OCI-LY1 (cell line): ENCODE results near the gene ZNF584.

Experiments
- H2AFZ ChIP-seq: fragments of 200-600 bp; sonication (generic), shearing (Covaris generic); 2 replicates; pipeline ENCODE4 v1.6.0; 2014; ENCODE audit warnings: antibody characterized with exemption, mild to moderate bottlenecking, low read length
- H3F3A ChIP-seq: fragments of 200-600 bp; sonication (generic), shearing (Covaris generic); 2 replicates; pipeline ENCODE4 v1.6.0; 2014; ENCODE audit warnings: mild to moderate bottlenecking, antibody characterized with exemption, low read length, moderate library complexity; ENCODE audit not compliant: insufficient read depth
- H3K27ac ChIP-seq: fragments of 200-600 bp; sonication (generic); 2 replicates; pipeline ENCODE4 v1.5.1; 2014; ENCODE audit warnings: low read length, mixed run types, mild to moderate bottlenecking, low read depth; ENCODE audit not compliant: poor library complexity, severe bottlenecking
- H3K27me3 ChIP-seq: fragments of 200-600 bp; sonication (generic); 2 replicates; pipeline ENCODE4 v1.6.0; 2014; ENCODE audit warnings: antibody characterized with exemption, mild to moderate bottlenecking, low read length, moderate library complexity; ENCODE audit not compliant: insufficient read depth
- H3K36me3 ChIP-seq: fragments of 200-600 bp; sonication (generic); 2 replicates; pipeline ENCODE4 v1.6.1; 2014; ENCODE audit warnings: mild to moderate bottlenecking, antibody characterized with exemption, low read length, moderate library complexity, mixed read lengths; ENCODE audit not compliant: insufficient read depth
- H3K4me1 ChIP-seq: fragments of 200-600 bp; sonication (generic); 2 replicates; pipeline ENCODE4 v1.5.1; 2014; ENCODE audit warnings: mild to moderate bottlenecking, low read length, moderate library complexity; ENCODE audit not compliant: insufficient read depth, severe bottlenecking
- H3K4me2 ChIP-seq: fragments of 200-600 bp; sonication (generic), shearing (Covaris generic); 2 replicates; pipeline ENCODE4 v1.6.1; 2014; ENCODE audit warnings: low read length
- H3K4me3 ChIP-seq: fragments of 200-600 bp; sonication (generic); 2 replicates; pipeline ENCODE4 v1.5.1; 2014; ENCODE audit warnings: low read length, low read depth, mild to moderate bottlenecking, mixed read lengths; ENCODE audit not compliant: poor library complexity, severe bottlenecking
- H3K79me2 ChIP-seq: fragments of 200-600 bp; shearing (Covaris generic); 2 replicates; pipeline ENCODE4 v1.6.1; 2016; ENCODE audit warnings: mixed run types, low read length, mixed read lengths; ENCODE audit not compliant: insufficient read depth
- H3K9ac ChIP-seq: fragments of 200-600 bp; sonication (generic), shearing (Covaris generic); 2 replicates; pipeline ENCODE4 v1.6.1; 2014; ENCODE audit warnings: mild to moderate bottlenecking, low read length, mixed read lengths
- H3K9me2 ChIP-seq: fragments of 200-600 bp; sonication (generic), shearing (Covaris generic); 2 replicates; pipeline ENCODE4 v1.6.1; 2014; ENCODE audit warnings: low read depth, mild to moderate bottlenecking, low read length, mixed read lengths
- H3K9me3 ChIP-seq: fragments of 200-600 bp; shearing (Covaris generic); 2 replicates; pipeline ENCODE4 v1.6.1; 2014; ENCODE audit warnings: low read length, mixed read lengths
- H4K20me1 ChIP-seq: fragments of 200-600 bp; sonication (generic), shearing (Covaris generic); 2 replicates; pipeline ENCODE4 v1.6.0; 2016; ENCODE audit warnings: mild to moderate bottlenecking, low read length; ENCODE audit not compliant: insufficient read depth
- EZH2 ChIP-seq: fragments of 200-600 bp; sonication (generic), shearing (Covaris generic); IDR thresholded peaks from 2 replicates; pipeline ENCODE4 v1.8.0; 2017; ENCODE audit warnings: borderline replicate concordance, mixed run types, mild to moderate bottlenecking, antibody characterized with exemption, low read length, moderate library complexity, mixed read lengths
- TF ChIP-seq, protein P1 (sequence below): fragments of 200-600 bp; sonication (generic), shearing (Covaris generic); IDR thresholded peaks from 2 replicates; pipeline ENCODE4 v1.5.1; 2017; ENCODE audit warnings: mild to moderate bottlenecking, antibody characterized with exemption, low read length, moderate library complexity, mixed read lengths

The ZNF584 gene

GRCh38 chr19:58381460-58382212, 26.8 kb upstream of the ZNF584 start:
- Histone ChIP-seq H3K9me2 (no peaks in the 10 kb centered on the region), H4K20me1 (no peaks in the 10 kb centered on the region), H3K79me2 (no peaks in the 10 kb centered on the region), H3K4me1 (peaks cover 47% of the 10 kb centered on the region), H3F3A (no peaks in the 10 kb centered on the region), H3K27ac (peak overlapping the region; percentile 63), H3K9me3 (no peaks in the 10 kb centered on the region), H3K27me3 (no peaks in the 10 kb centered on the region), H3K4me3 (peak overlapping the region; percentile 74), H3K36me3 (no peaks in the 10 kb centered on the region), H2AFZ (no peak overlapping the region), H3K9ac (peak overlapping the region; percentile 67), H3K4me2 (peak overlapping the region; percentile 91)
- no peak for TF ChIP-seq EZH2
- TF ChIP-seq, protein P1, sequence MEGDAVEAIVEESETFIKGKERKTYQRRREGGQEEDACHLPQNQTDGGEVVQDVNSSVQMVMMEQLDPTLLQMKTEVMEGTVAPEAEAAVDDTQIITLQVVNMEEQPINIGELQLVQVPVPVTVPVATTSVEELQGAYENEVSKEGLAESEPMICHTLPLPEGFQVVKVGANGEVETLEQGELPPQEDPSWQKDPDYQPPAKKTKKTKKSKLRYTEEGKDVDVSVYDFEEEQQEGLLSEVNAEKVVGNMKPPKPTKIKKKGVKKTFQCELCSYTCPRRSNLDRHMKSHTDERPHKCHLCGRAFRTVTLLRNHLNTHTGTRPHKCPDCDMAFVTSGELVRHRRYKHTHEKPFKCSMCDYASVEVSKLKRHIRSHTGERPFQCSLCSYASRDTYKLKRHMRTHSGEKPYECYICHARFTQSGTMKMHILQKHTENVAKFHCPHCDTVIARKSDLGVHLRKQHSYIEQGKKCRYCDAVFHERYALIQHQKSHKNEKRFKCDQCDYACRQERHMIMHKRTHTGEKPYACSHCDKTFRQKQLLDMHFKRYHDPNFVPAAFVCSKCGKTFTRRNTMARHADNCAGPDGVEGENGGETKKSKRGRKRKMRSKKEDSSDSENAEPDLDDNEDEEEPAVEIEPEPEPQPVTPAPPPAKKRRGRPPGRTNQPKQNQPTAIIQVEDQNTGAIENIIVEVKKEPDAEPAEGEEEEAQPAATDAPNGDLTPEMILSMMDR, result no peak

- Histone ChIP-seq H4K20me1 (no peaks in the 10 kb centered on the region), H3K9me2 (no peaks in the 10 kb centered on the region), H3F3A (no peaks in the 10 kb centered on the region), H3K4me2 (peak overlapping the region; percentile 91; the same call in 1 of the 2 replicates), H3K4me1 (peaks cover 51% of the 10 kb centered on the region), H3K36me3 (peaks cover 8% of the 10 kb centered on the region), H3K9me3 (no peaks in the 10 kb centered on the region), H3K27ac (peak overlapping the region; percentile 63), H3K4me3 (no peak overlapping the region), H3K27me3 (no peaks in the 10 kb centered on the region), H3K9ac (peak overlapping the region; percentile 18; the same call in 1 of the 2 replicates), H2AFZ (no peak overlapping the region), H3K79me2 (peaks cover 10% of the 10 kb centered on the region)
- no peak for TF ChIP-seq EZH2
- TF ChIP-seq, protein P1, result no peak
These were observed 25.3 kb upstream of the ZNF584 start for GRCh38 chr19:58382997-58383603.

GRCh38 chr19:58385313-58385890, 23.0 kb upstream of the ZNF584 start:
- 0 out of 2 replicates have a peak, but pooled peaks cover 4% of the 10 kb centered on the region for H3F3A ChIP-seq
- H3K4me1 ChIP-seq, result peaks cover 49% of the 10 kb centered on the region
- peak overlapping the region; percentile 89 for H3K9ac ChIP-seq
- peak overlapping the region; percentile 88 for H3K27ac ChIP-seq
- no peaks in the 10 kb centered on the region for H4K20me1 ChIP-seq
- H2AFZ ChIP-seq, result no peak overlapping the region
- TF ChIP-seq EZH2, result no peak
- TF ChIP-seq, protein P1, result no peak
- H3K9me2 ChIP-seq, result no peaks in the 10 kb centered on the region
- H3K9me3 ChIP-seq, result no peaks in the 10 kb centered on the region
- no peaks in the 10 kb centered on the region for H3K27me3 ChIP-seq
- H3K36me3 ChIP-seq, result peaks cover 29% of the 10 kb centered on the region
- H3K4me3 ChIP-seq, result peak overlapping the region; percentile 98
- H3K79me2 ChIP-seq, result peaks cover 21% of the 10 kb centered on the region
- H3K4me2 ChIP-seq, result peak overlapping the region; percentile 68
